ENCODE data around the gene ITLN1. TPM values are rescaled to one million over a fixed set of nuclear protein-coding genes. Genes with fewer than 3 reads are reported as not detected.
A peak's percentile ranks its signal among the peaks of the same experiment; 100 is the strongest.
"Not testable (repeated sequence)": the region's sequence is repeated elsewhere in the genome, so short reads cannot be mapped to it uniquely, and the experiment has no call there.

ITLN1 gene
- total RNA-seq, 1 donor: not detected

GRCh38 chr1:160883581-160884513 is 1.1 kb downstream of the ITLN1 start:
- no peak for DNase-seq (ENCODE audit: low read depth in 2 of 3, low spot score in 2 of 3)

GRCh38 chr1:160882582-160882981 is 2.4 kb downstream of the ITLN1 start:
- no peak for DNase-seq (ENCODE audit: low read depth in 2 of 3, low spot score in 2 of 3)

GRCh38 chr1:160881264-160881663 is 3.7 kb downstream of the ITLN1 start:
- DNase-seq (ENCODE audit: low read depth in 2 of 3, low spot score in 2 of 3): not testable (repeated sequence)

- DNase-seq (ENCODE audit: low read depth in 2 of 3, low spot score in 2 of 3): no peak
Measured at GRCh38 chr1:160880216-160880615, 4.8 kb downstream of the ITLN1 start.

- no peak for DNase-seq (ENCODE audit: low read depth in 2 of 3, low spot score in 2 of 3)
Measured at GRCh38 chr1:160879056-160879455, 5.9 kb downstream of the ITLN1 start.

- DNase-seq (ENCODE audit: low read depth in 2 of 3, low spot score in 2 of 3): peak in 1 of 3 donors; percentile 83
Measured at GRCh38 chr1:160877221-160877620, 7.8 kb downstream of the ITLN1 start.

GRCh38 chr1:160876311-160876710 is 8.7 kb downstream of the ITLN1 start:
- no peak for DNase-seq (ENCODE audit: low read depth in 2 of 3, low spot score in 2 of 3)

- DNase-seq (ENCODE audit: low read depth in 2 of 3, low spot score in 2 of 3): not testable (repeated sequence)
Measured at GRCh38 chr1:160875591-160875990, 9.4 kb downstream of the ITLN1 start.

- DNase-seq (ENCODE audit: low read depth in 2 of 3, low spot score in 2 of 3): peak in 1 of 3 donors; percentile 19
Measured at GRCh38 chr1:160874935-160875334, 10.0 kb downstream of the ITLN1 start.

- DNase-seq (ENCODE audit: low read depth in 2 of 3, low spot score in 2 of 3): peak in 1 of 3 donors; percentile 40
Measured at GRCh38 chr1:160868141-160868540, 16.8 kb downstream of the ITLN1 start.

GRCh38 chr1:160867651-160868050 is 17.3 kb downstream of the ITLN1 start:
- DNase-seq (ENCODE audit: low read depth in 2 of 3, low spot score in 2 of 3): not testable (repeated sequence)

- no peak for DNase-seq (ENCODE audit: low read depth in 2 of 3, low spot score in 2 of 3)
Measured at GRCh38 chr1:160866695-160867260, 18.2 kb downstream of the ITLN1 start.

- no peak for DNase-seq (ENCODE audit: low read depth in 2 of 3, low spot score in 2 of 3)
Measured at GRCh38 chr1:160866001-160866694, 18.8 kb downstream of the ITLN1 start.

GRCh38 chr1:160865337-160865736 is 19.6 kb downstream of the ITLN1 start:
- DNase-seq (ENCODE audit: low read depth in 2 of 3, low spot score in 2 of 3): no peak

GRCh38 chr1:160864173-160864572 is 20.8 kb downstream of the ITLN1 start:
- DNase-seq (ENCODE audit: low read depth in 2 of 3, low spot score in 2 of 3): no peak

- DNase-seq (ENCODE audit: low read depth in 2 of 3, low spot score in 2 of 3): no peak
Measured at GRCh38 chr1:160863774-160864131, 21.2 kb downstream of the ITLN1 start.

GRCh38 chr1:160863061-160863773 is 21.8 kb downstream of the ITLN1 start:
- no peak for DNase-seq (ENCODE audit: low read depth in 2 of 3, low spot score in 2 of 3)

GRCh38 chr1:160862203-160863060 is 22.5 kb downstream of the ITLN1 start, which contains the start of gene CD244:
Gene CD244 (minus strand): TSS chr1:160862887. CDS start chr1:160862677, 210 bp downstream.
- DNase-seq (ENCODE audit: low read depth in 2 of 3, low spot score in 2 of 3): peak in 2 of 3 donors; percentile 90 to 97

- no peak for DNase-seq (ENCODE audit: low read depth in 2 of 3, low spot score in 2 of 3)
Measured at GRCh38 chr1:160860840-160861505, 24.0 kb downstream of the ITLN1 start.
